K562 (cell line): ENCODE results near the gene KCTD7. TPM values are rescaled to one million over a fixed set of nuclear protein-coding genes. Genes with fewer than 3 reads are reported as not detected.

ENCODE experiments used
- ATF7 ChIP-seq: fragments of 450-650 bp; IDR thresholded peaks from 2 replicates; pipeline ENCODE4 v1.7.1; 2014; ENCODE audit warnings: mild to moderate bottlenecking, moderate library complexity
- GTF2A2 ChIP-seq: IDR thresholded peaks from 2 replicates; pipeline ENCODE4 v1.6.1; 2016; ENCODE audit warnings: mild to moderate bottlenecking, missing genetic modification characterization, missing compliant biosample characterization
- HDAC2 ChIP-seq: fragments of 450-650 bp; IDR thresholded peaks from 2 replicates; pipeline ENCODE4 v1.6.1; 2016; ENCODE audit warnings: mild to moderate bottlenecking
- HMG20B ChIP-seq: fragments of 250-450 bp; sonication (Bioruptor Pico); IDR thresholded peaks from 2 replicates; pipeline ENCODE4 v1.5.0; 2021; ENCODE audit warnings: mild to moderate bottlenecking
- KAT8 ChIP-seq: fragments of 450-650 bp; IDR thresholded peaks from 2 replicates; pipeline ENCODE4 v1.6.1; 2016; ENCODE audit warnings: low read depth, mild to moderate bottlenecking
- NFRKB ChIP-seq: fragments of 450-650 bp; IDR thresholded peaks from 2 replicates; pipeline ENCODE4 v1.6.1; 2016; ENCODE audit warnings: low read depth
- SIN3A ChIP-seq, 2 experiments: fragments of 150-350 bp in 1 of 2; IDR thresholded peaks; 2 replicates each; pipeline ENCODE4 v1.6.1; 2011 to 2016; ENCODE audit warnings: borderline replicate concordance in 2 of 2, low read depth in 2 of 2, low read length in 2 of 2, mild to moderate bottlenecking in 2 of 2, moderate library complexity in 2 of 2; ENCODE audit not compliant: control insufficient read depth in 1 of 2
- SPI1 ChIP-seq: IDR thresholded peaks from 2 replicates; pipeline ENCODE4 v1.6.1; 2011; ENCODE audit warnings: low read depth, low read length, control low read depth, borderline replicate concordance
- TCF3 ChIP-seq: sonication (generic); formaldehyde crosslinking; IDR thresholded peaks from 2 replicates; pipeline ENCODE4 v1.4.0; 2020; ENCODE audit warnings: mild to moderate bottlenecking, missing genetic modification reagents
- TRIM28 ChIP-seq: fragments of 450-650 bp; IDR thresholded peaks from 2 replicates; pipeline ENCODE4 v1.6.1; 2017
- ZNF583 ChIP-seq: fragments of 250-450 bp; sonication (Bioruptor Pico); IDR thresholded peaks from 2 replicates; pipeline ENCODE4 v1.4.0; 2020
- ZNF766 ChIP-seq: fragments of 200-800 bp; sonication (Bioruptor generic); conservative IDR thresholded peaks from 2 replicates; pipeline ENCODE4 v1.6.1; 2016; ENCODE audit warnings: missing genetic modification characterization, missing compliant biosample characterization
- polyA plus RNA-seq, 8 experiments: library from polyadenylated mRNA; depleted of rRNA in 4 of 8; stranded (reverse) in 5 of 8; unstranded in 3 of 8; fragments of >200 nt; fragmentation: Nextera tagmentation in 2 of 8; fragmentation: Illumina TruSeq in 1 of 8; extraction: Ambion mirVana in 2 of 8; extraction: Trizol in 1 of 8; gene quantifications; 2 replicates each; pipeline versions ENCODE4 v1.2.1 to v1.2.3, GENCODE V29; 2011 to 2014; ENCODE audit warnings: inconsistent platforms in 1 of 8, missing spikeins in 1 of 8
- total RNA-seq, 7 experiments: library from RNA; depleted of rRNA in 6 of 7; stranded (reverse); fragments of >200 nt in 6 of 7; fragmentation: Illumina TruSeq in 2 of 7; extraction: Trizol in 2 of 7; gene quantifications; 2 replicates each; pipeline versions ENCODE4 v1.2.1 to v1.2.3, GENCODE V29; 2011 to 2021; ENCODE audit warnings: low replicate concordance in 1 of 7
- TF ChIP-seq, protein P1 (sequence below): fragments of 450-650 bp; formaldehyde crosslinking; IDR thresholded peaks from 2 replicates; pipeline ENCODE4 v1.4.0; 2020; ENCODE audit warnings: mild to moderate bottlenecking
- TF ChIP-seq, protein P2 (sequence below): fragments of 250-450 bp; sonication (Bioruptor Pico); IDR thresholded peaks from 2 replicates; pipeline ENCODE4 v1.9.0; 2021; ENCODE audit warnings: mild to moderate bottlenecking
- TF ChIP-seq, protein P3 (sequence below): fragments of 250-450 bp; sonication (Bioruptor Pico); IDR thresholded peaks from 2 replicates; pipeline ENCODE4 v1.8.0; 2021; ENCODE audit warnings: mild to moderate bottlenecking, moderate library complexity
- TF ChIP-seq, protein P4 (sequence below): fragments of 450-650 bp; formaldehyde crosslinking; IDR thresholded peaks from 2 replicates; pipeline ENCODE4 v1.4.0; 2020; ENCODE audit warnings: mild to moderate bottlenecking, moderate library complexity
- TF ChIP-seq, protein P5 (sequence below), 2 experiments: fragments of 450-650 bp in 1 of 2; IDR thresholded peaks; 2 replicates each; pipeline ENCODE4 v1.6.1; 2011 to 2017; ENCODE audit warnings: low read depth in 2 of 2, antibody characterized with exemption in 1 of 2, borderline replicate concordance in 1 of 2, low read length in 1 of 2, mild to moderate bottlenecking in 1 of 2, mixed read lengths in 1 of 2; ENCODE audit not compliant: control insufficient read depth in 1 of 2
- TF ChIP-seq, protein P6 (sequence below): fragments of 250-450 bp; sonication (Bioruptor Pico); IDR thresholded peaks from 2 replicates; pipeline ENCODE4 v1.4.0; 2020

The KCTD7 gene
- total and polyA plus RNA-seq, 9 of the 15 experiments (the other 6 are each of a cell fraction or from before 2014, with no cell fraction given) = 1.5 to 26.0 (median 9.0) TPM

DNA sequence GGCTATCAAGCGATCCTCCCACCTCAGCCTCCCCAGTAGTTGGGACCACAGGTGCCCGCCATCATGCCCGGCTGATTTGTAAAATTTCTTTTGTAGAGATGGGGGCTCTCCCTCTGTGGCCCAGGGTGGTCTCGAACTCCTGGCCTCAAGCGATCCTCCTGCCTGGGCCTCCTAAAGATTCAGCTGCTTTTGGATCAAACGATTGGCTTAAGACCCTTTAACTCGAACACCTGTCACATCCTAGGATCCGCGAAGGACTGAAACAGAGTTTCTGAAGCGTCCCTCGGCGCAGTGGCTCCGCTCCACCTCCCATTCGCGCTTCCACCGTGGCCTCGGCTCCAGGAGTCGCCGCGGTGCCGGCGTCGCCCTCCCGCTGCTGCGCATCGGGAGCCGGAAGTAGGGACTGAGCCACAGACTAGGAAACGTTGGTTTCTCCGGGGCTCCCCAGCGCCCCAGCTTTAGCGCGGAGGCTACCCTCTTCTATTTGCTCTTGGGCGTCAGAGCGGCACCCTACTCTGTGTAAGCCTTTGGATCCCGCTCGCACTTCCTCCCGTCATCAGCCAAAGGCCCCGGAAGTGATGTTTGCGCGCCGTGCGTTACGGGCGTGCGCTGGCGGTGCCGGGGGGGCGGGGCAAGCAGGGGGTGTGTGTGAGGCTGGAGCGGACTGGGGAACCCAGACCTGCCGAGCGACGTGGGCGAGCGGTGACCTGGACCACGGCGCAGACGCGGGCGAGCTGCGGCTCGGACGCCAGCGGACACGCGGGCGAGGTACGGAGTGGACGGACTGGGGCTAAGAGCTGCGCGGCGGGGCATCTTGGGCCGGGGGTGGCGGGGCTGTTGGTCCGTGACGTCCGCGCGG is 53.0 kb downstream of the KCTD7 start (continued):
- TF ChIP-seq NFRKB (peak; percentile 43; the same call in 1 of the 2 replicates), KAT8 (0 out of 2 replicates have a peak, but pooled peaks have one; percentile 33), ZNF583 (0 out of 2 replicates have a peak, but pooled peaks have one; percentile 13), TRIM28 (peak; percentile 68; the same call in 1 of the 2 replicates), GTF2A2 (tag) (peak; percentile 40; the same call in 1 of the 2 replicates), HDAC2 (peak; percentile 57; the same call in 1 of the 2 replicates), ATF7 (peak; percentile 90), SIN3A (IDR thresholded peaks at IDR 0.05; ENCODE audit: borderline replicate concordance in 2 of 2, control insufficient read depth in 1 of 2, low read depth in 2 of 2, low read length in 2 of 2) (peak; percentile 62 to 77; a peak in 2 of 4 replicates), TCF3 (no peak; the same call in 1 of the 2 replicates), SPI1 (peak; percentile 95), ZNF766 (CRISPR knock-in tag) (no peak), HMG20B (CRISPR knock-in tag) (no peak)
- TF ChIP-seq, protein P1, sequence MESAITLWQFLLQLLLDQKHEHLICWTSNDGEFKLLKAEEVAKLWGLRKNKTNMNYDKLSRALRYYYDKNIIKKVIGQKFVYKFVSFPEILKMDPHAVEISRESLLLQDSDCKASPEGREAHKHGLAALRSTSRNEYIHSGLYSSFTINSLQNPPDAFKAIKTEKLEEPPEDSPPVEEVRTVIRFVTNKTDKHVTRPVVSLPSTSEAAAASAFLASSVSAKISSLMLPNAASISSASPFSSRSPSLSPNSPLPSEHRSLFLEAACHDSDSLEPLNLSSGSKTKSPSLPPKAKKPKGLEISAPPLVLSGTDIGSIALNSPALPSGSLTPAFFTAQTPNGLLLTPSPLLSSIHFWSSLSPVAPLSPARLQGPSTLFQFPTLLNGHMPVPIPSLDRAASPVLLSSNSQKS = no peak
- TF ChIP-seq, protein P2, sequence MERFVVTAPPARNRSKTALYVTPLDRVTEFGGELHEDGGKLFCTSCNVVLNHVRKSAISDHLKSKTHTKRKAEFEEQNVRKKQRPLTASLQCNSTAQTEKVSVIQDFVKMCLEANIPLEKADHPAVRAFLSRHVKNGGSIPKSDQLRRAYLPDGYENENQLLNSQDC (CRISPR knock-in tag) = no peak
- TF ChIP-seq, protein P3, sequence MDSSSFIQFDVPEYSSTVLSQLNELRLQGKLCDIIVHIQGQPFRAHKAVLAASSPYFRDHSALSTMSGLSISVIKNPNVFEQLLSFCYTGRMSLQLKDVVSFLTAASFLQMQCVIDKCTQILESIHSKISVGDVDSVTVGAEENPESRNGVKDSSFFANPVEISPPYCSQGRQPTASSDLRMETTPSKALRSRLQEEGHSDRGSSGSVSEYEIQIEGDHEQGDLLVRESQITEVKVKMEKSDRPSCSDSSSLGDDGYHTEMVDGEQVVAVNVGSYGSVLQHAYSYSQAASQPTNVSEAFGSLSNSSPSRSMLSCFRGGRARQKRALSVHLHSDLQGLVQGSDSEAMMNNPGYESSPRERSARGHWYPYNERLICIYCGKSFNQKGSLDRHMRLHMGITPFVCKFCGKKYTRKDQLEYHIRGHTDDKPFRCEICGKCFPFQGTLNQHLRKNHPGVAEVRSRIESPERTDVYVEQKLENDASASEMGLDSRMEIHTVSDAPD (CRISPR knock-in tag) = no peak
- TF ChIP-seq, protein P4, sequence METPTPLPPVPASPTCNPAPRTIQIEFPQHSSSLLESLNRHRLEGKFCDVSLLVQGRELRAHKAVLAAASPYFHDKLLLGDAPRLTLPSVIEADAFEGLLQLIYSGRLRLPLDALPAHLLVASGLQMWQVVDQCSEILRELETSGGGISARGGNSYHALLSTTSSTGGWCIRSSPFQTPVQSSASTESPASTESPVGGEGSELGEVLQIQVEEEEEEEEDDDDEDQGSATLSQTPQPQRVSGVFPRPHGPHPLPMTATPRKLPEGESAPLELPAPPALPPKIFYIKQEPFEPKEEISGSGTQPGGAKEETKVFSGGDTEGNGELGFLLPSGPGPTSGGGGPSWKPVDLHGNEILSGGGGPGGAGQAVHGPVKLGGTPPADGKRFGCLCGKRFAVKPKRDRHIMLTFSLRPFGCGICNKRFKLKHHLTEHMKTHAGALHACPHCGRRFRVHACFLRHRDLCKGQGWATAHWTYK = 0 out of 2 replicates have a peak, but pooled peaks have one; percentile 56
- TF ChIP-seq, protein P5, sequence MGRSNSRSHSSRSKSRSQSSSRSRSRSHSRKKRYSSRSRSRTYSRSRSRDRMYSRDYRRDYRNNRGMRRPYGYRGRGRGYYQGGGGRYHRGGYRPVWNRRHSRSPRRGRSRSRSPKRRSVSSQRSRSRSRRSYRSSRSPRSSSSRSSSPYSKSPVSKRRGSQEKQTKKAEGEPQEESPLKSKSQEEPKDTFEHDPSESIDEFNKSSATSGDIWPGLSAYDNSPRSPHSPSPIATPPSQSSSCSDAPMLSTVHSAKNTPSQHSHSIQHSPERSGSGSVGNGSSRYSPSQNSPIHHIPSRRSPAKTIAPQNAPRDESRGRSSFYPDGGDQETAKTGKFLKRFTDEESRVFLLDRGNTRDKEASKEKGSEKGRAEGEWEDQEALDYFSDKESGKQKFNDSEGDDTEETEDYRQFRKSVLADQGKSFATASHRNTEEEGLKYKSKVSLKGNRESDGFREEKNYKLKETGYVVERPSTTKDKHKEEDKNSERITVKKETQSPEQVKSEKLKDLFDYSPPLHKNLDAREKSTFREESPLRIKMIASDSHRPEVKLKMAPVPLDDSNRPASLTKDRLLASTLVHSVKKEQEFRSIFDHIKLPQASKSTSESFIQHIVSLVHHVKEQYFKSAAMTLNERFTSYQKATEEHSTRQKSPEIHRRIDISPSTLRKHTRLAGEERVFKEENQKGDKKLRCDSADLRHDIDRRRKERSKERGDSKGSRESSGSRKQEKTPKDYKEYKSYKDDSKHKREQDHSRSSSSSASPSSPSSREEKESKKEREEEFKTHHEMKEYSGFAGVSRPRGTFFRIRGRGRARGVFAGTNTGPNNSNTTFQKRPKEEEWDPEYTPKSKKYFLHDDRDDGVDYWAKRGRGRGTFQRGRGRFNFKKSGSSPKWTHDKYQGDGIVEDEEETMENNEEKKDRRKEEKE (IDR thresholded peaks at IDR 0.05; ENCODE audit: borderline replicate concordance in 1 of 2, control insufficient read depth in 1 of 2, low read depth in 2 of 2, low read length in 1 of 2) = no peak
- TF ChIP-seq, protein P6, sequence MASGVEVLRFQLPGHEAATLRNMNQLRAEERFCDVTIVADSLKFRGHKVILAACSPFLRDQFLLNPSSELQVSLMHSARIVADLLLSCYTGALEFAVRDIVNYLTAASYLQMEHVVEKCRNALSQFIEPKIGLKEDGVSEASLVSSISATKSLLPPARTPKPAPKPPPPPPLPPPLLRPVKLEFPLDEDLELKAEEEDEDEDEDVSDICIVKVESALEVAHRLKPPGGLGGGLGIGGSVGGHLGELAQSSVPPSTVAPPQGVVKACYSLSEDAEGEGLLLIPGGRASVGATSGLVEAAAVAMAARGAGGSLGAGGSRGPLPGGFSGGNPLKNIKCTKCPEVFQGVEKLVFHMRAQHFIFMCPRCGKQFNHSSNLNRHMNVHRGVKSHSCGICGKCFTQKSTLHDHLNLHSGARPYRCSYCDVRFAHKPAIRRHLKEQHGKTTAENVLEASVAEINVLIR (CRISPR knock-in tag) = peak; percentile 89
